Thyroid gland (tissue), 4 donors: ENCODE data around the gene RCAN2.
A peak's percentile ranks its signal among the peaks of the same experiment; 100 is the strongest.

ENCODE experiments used
- POLR2A ChIP-seq, 2 donors: fragments of 450-650 bp; IDR thresholded peaks; one replicate each; pipeline ENCODE4 v1.6.1; 2017; ENCODE audit warnings: antibody characterized with exemption in 2 of 2, mild to moderate bottlenecking in 2 of 2, moderate library complexity in 1 of 2
- TF ChIP-seq, protein P1 (sequence below), 6 experiments: fragments of 200-600 bp in 3 of 6; fragments of 450-650 bp in 3 of 6; sonication (generic) in 3 of 6; IDR thresholded peaks; one replicate each; pipeline ENCODE4 v1.5.1; 2016 to 2019; ENCODE audit warnings: antibody characterized with exemption in 6 of 6, mild to moderate bottlenecking in 2 of 6, inconsistent platforms in 1 of 6, moderate library complexity in 1 of 6

DNA sequence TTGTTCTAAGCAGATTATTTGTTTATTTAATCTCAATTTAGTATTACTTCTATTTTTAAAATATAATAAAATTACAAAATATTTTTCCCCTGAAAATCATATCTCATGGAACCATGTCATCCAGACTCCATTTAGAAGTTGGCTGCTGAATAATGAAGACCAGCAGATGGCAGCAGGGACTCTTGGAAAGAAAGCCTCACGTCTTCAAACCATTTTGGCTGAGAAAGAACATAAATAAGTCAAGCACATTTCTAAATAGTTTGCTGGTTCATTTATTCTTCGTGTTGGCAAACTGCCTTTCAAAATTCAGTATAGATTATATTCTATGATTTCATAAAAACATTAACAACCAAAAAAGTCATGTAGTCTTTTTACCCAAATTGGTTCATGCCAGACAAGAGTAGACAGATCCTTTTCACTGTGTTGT, 71.7 kb downstream of the RCAN2 start:
- TF ChIP-seq, protein P1, sequence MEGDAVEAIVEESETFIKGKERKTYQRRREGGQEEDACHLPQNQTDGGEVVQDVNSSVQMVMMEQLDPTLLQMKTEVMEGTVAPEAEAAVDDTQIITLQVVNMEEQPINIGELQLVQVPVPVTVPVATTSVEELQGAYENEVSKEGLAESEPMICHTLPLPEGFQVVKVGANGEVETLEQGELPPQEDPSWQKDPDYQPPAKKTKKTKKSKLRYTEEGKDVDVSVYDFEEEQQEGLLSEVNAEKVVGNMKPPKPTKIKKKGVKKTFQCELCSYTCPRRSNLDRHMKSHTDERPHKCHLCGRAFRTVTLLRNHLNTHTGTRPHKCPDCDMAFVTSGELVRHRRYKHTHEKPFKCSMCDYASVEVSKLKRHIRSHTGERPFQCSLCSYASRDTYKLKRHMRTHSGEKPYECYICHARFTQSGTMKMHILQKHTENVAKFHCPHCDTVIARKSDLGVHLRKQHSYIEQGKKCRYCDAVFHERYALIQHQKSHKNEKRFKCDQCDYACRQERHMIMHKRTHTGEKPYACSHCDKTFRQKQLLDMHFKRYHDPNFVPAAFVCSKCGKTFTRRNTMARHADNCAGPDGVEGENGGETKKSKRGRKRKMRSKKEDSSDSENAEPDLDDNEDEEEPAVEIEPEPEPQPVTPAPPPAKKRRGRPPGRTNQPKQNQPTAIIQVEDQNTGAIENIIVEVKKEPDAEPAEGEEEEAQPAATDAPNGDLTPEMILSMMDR (IDR thresholded peaks at IDR 0.05) = peak; percentile 43 to 92 (median 78)
- no peak for TF ChIP-seq POLR2A (IDR thresholded peaks at IDR 0.05)
